Stimulated activated CD4-positive, alpha-beta T cell treated with anti-CD3 and anti-CD28 coated beads, Interleukin-2, amount 100 ng/mL, for 24 hours (primary cell): ENCODE results near the gene EGLN2.
"Not testable (repeated sequence)": the region's sequence is repeated elsewhere in the genome, so short reads cannot be mapped to it uniquely, and the experiment has no call there.

Experiments used
- DNase-seq, 2 donors: peaks; one replicate each; pipeline ENCODE4 v3.0.0-alpha.2; 2020

Gene EGLN2

DNA sequence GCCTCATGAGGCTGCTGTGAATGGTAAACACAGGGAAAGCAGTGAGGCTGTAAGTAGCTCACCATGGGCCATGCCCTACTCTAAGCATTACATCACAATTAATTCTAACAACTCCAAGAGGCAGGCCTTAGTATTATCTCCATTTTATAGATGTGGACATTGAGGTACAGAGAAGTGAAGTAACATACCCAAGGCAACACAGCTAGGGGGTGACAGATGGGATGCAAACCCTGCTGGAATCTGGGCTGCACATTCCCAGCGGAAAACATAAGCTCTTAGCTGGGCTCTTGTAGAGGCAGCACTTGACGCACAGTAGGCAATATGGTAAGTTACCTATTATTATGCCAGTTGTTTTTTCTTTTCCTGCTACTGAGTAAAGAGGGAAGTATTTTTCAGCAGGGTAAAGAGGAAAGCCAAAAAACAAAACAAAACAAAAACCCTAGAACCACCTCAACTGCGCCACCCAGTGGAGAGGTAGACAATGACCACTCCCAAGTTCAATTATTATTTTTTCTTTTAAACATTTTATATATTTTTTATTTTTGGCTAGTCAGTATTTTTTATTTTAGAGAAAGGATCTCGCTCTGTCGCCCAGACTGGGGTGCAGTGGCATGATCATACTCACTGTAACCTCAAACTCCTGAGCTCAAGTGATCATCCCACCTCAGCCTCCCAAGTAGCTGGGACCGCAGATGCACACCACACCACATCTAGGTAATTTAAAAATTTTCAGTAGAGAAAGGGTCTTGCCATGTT, 20.7 kb downstream of the EGLN2 start:
- DNase-seq = peak; percentile 74 to 78

DNA sequence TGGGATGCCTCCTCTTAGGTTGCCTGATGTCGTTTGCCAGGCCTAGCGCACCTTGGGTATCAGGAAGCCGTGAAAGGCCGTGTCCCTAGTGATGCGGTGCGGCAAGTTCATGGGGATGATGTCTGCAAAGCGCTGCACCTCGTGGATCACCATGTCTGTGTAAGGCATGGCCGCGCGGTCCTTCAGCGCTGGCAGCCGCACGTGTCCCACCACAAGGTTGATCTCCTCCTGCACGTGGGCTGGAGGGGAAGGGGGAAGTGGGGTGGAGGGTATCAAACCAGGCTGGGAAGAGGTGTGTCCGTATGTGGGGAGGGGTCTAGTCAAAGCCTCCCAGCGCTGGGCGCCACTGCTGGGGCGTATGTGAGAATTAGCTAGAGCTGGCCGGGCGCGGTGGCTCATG, 23.2 kb downstream of the EGLN2 start:
- no peak for DNase-seq

DNA sequence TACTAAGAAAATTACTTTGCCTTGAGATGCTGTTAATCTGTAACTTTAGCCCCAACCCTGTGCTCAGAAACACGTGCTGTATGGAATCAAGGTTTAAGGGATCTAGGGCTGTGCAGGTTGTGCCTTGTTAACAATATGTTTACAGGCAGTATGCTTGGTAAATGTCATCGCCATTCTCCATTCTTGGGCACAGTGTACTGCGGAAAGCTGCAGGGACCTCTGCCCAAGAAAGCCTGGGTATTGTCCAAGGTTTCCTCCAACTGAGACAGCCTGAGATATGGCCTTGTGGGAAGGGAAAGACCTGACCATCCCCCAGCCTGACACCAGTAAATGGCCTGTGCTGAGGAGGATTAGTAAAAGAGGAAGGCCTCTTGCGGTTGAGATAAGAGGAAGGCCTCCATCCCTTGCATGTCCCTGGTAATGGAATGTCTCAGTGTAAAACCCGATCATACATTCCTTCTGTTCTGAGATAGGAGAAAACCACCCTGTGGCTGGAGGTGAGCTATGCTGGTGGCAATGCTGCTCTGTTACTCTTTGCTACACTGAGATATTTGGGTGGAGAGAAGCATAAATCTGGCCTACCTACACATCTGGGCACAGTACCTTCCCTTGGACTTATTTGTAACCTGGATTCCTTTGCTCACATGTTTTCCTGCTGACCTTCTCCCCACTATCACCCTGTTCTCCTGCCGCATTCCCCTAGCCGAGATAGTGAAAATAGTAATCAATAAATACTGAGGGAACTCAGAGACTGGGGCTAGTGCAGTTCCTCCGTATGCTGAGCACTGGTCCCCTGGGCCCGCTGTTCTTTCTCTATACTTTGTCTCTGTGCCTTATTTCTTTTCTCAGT, 23.9 kb downstream of the EGLN2 start:
- DNase-seq = not testable (repeated sequence)

DNA sequence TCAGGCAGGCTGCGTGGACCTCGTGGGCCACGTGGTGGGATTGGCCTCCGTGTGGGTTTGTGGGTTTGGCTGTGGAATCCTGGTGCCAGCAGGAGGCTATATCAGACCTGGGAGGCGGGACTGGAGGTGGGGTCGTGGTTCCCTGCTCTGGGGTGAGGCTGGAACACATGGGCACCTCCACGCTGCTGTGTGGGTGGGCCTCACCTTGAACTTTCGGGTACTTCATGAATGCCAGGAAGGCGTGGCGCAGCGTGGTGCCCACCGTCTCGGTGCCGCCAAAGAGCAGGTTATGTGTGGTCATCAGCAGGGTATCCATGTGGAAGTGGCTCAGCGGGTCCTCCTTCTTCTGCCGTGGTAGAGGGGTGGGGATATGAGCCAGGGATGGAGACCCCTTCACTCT, 25.9 kb downstream of the EGLN2 start:
- DNase-seq = not testable (repeated sequence)

DNA sequence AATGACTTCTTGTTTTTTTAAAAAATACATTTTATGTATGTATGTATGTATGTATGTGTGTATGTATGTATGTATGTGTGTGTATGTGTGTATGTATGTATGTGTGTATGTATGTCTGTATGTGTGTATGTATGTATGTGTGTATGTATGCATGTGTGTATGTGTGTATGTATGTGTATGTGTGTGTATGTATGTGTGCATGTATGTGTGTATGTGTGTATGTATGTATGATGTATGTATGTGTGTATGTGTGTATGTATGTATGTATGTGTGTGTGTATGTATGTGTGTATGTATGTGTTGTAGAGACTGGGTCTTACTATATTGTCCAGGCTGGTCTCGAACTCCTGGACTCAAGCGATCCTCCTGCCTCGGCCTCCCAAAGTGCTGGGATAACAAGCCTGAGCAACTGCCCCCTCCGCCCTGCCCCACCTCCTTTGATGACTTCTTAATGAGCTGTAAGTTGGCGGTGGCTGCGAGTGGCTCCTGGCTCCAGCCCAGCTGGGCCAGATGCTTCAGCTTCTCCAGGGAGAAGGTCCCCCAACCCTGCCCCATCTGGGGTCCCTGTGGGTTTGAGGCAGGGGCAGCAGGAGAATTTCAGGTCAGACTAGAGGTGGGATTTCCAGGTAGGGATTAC, 26.6 kb downstream of the EGLN2 start:
- not testable (repeated sequence) for DNase-seq

DNA sequence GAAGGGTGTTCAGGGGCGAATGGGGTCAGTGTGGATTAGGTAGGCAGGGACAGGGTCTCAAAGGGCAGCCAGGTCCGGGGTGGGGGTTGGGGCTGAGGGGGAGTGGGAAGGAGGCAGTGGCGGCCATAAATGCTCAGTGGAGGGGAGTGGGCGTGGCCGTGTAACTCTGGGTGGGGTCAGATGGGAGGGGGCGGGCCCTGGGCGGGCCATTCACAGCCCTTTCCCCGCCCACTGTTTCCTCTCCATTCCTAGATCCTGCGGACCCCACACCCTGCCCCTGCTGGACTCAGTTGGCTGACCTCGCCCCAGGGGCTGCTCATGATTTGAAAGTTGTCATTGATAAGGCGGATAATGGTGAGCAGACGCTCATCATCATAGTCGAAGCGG, 27.3 kb downstream of the EGLN2 start:
- not testable (repeated sequence) for DNase-seq

DNA sequence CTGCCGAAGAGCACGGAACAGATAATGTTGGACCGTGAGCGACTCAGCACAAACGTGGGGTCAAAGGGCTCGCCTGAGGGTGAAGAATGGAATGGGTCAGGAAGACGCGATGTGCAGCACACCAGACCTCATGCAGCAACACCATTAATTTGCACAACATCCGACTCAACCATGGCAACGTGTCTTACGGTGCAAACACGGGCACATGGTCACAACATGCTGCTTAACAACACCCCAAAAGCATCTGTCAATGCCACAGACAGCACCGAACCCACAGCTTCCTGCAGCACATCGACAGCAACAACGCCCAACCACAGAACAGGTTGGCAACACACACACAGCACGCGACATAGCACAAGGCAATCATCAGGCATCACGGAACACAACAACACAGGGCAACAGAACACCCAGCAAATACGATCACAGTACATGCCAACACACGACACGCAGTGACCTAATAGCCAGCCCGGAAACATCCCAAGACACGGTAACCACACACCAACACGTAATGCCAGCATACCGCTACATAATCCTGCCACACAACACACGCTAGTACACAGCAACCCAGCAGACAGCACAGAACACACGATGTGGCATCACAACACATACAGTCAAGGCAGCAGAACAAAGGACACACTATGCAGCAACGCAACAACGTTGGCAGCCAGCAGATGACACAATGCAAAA, 27.9 kb downstream of the EGLN2 start:
- DNase-seq = peak in 1 of 2 donors; percentile 43

DNA sequence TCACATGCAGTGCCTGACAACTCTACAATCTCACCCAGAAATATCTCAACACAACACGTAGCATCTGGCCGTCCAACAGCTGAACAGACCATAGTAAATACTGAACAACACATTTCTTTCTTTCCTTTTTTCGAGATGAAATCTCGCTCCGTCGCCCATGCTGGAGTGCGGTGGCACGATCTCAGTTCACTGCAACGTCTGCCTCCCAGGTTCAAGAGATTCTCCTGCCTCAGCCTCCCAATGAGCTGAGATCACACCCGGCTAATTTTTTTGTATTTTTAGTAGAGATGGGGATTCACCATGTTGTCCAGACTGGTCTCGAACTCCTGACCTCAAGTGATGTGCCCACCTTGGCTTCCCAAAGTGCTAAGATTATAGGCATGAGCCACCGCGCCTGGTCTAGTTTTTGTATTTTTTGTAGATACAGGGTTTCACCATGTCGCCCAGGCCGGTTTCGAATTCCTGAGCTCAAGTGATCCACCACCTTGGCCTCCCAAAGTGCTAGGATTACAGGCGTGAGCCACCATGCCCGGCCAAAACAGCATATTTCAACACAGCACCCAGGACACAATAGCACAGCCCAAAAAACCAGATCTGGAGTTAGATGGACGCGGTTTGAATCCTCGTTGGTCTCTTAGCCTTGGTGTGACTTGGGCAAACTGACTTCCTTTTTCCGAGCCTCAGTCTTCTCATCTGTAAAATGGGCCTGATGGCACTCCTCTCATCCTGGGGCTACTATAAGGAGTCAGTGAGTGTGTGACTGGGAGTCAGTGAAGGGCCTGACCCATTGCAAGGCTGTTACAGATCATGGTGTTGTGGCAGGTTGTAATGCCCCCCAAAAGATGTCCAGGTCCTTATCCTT, 28.6 kb downstream of the EGLN2 start:
- no peak for DNase-seq

DNA sequence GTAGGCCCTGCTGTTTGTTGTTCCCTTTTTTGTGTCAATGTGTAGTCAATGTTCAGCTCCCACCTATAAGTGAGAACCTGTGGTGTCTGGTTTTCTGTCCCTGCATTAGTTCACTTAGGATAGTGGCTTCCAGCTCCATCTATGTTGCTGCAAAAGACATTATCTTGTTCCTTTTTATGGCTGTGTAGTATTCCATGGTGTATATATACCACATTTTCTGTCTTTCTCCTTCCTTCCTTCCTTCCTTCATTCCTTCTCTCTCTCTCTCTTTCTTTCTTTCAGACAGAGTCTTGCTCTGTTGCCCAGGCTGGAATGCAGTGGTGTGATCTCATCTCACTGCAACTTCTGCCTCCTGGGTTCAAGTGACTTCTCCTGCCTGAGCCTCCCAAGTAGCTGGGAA, 30.2 kb downstream of the EGLN2 start:
- no peak for DNase-seq

DNA sequence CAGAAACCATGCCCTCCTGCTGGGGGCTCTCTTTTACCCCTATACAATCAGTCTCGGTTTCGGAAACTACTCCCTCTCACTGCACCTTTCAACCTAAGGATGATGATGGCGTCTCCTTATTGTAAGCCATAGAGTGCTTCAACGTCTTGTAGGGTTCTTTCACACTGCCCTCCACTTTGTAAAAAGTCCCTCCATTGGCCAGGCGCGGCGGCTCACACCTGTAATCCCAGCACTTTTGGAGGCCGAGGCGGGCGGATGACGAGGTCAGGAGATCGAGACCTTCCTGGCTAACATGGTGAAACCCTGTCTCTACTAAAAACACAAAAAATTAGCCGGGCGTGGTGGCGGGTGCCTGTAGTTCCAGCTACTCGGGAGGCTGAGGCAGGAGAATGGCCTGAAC, 31.8 kb downstream of the EGLN2 start:
- DNase-seq = not testable (repeated sequence)

DNA sequence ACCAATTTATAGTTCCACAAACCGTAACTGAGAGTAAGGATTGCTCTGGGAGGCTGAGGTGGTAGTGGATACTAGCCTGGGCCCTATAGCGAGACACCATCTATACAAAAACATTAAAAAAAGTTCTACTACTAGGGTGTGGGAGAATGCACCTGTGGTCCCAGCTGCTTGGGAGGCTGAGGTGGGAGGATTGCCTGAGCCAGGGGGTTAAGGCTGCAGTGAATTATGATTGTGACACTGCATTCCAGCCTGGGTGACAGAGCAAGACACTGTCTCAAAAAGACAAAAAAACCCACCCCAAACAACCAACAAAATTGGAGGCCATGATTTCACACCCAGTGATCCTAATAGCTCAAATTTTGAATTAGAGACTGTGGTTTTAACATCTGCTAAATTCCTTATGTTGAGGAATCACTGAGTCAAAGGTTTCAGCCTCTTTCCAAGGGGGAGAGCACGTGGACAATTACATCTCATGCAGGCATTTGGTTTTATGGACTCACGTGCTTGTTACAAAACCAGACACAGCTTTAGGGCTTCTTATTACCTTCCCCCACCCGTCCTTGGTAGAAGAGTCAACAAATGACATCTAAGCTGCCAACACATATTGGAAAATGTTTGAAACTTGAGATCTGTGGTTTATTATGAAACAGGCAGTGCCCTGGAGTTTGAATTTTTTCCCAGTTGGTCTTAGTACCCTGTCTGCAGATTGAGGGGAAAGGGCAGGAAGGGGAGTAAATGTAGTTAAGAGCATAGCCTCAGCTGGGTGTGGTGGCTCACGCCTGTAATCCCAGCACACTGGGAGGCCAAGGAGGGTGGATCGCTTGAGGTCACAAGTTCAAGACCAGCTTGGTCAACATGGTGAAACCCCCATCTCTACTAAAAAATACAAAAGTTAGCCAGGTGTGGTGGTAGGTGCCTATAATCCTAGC, 32.8 kb downstream of the EGLN2 start:
- no peak for DNase-seq

DNA sequence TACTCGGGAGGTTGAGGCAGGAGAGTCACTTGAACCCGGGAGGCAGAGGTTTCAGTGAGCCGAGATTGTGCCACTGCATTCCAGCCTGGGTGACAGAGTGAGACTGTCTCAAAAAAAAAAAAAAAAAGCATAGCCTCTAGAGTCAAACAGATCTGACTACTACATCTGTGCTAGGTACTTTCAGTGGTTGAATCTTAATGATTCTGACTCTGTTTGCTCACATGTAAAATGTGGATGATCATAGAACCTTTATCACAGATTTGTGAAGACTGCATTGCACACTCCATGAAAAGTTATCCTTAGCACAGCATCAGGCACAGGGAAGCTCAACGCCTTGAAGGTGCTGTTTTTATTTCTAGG, 33.4 kb downstream of the EGLN2 start:
- DNase-seq = not testable (repeated sequence)

DNA sequence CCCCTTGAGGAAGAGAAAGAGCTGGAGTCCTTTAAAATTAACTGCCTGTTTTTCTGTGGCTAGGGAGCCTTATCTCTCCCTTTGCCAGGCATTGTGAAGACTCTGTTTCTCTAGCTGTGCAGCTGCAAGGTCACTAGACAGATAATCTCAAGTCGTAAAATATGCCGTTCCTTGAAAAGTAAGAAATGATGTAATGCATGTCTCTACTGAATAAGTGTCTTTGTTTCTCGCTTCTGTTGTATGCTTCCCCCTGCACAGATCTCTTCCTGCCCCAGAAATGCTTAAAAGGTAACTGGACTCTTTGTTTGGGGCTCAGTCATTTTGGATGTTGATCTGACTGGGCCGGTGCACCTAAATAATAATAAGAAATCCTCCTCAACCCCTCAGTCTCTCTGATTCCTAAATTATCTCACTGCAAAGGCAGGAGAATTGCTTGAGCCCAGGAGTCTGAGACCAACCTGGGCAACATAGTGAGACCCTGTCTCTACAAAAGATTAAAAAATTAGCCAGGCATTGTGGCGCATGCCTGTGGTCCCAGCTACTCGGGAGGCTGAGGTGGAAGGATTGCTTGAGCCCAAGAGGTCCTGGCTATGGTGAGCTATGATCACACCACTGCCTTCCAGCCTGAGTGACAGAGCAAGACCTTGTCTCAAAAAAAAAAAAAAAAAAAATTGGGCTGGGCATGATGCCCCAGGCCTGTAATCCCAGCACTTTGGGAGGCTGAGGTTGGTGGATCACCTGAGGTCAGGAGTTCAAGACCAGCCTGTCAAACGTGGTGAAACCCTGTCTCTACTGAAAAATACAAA, 34.9 kb downstream of the EGLN2 start:
- DNase-seq = not testable (repeated sequence)

DNA sequence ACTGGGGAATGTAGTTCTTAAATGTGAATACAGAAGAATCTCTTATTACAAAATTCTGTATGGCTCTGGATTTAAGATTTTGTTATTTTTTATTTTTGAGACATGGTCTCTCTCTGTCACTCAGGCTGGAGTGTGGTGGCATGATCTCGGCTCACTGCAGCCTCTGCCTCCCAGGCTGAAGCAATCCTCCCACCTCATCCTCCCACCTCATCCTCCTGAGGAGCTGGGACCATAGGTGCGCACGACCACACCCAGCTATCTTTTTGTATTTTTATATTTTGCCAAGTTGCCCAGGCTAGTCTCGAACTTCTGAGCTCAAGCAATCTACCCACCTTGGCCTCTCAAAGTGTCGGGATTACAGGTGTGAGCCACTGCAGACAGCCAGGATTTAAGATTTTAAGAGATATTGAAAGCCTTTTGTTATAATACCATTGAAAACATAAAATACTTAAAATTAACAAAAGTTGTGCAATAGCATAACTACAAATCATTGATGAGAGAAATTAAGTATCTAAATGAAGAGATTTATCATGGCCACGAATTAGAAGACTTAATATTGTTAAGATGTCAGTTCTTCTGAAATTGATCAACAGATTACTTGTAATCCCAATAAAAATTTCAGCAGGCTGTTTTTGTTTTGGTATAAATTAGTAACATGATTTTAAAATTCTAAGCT, 37.9 kb downstream of the EGLN2 start:
- DNase-seq = no peak

DNA sequence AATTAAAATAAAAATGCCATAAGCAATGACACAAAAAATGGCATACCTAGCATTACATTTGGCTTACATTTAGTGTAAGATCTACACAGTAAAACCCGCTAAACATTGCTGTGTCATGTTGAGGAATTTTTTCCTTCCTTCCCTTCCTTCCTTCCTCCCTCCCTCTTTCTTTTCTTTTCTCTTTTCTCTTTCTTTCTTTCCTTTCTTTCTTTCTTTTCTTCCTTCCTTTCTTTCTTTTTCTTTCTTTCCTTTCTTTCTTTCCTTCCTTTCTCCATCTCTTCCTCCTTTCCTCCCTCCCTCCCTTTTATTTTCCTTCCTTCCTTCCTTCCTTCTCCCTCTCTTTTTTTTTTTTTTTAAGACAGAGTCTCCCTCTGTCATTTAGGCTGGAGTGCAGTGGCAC, 39.5 kb downstream of the EGLN2 start:
- DNase-seq = not testable (repeated sequence)

DNA sequence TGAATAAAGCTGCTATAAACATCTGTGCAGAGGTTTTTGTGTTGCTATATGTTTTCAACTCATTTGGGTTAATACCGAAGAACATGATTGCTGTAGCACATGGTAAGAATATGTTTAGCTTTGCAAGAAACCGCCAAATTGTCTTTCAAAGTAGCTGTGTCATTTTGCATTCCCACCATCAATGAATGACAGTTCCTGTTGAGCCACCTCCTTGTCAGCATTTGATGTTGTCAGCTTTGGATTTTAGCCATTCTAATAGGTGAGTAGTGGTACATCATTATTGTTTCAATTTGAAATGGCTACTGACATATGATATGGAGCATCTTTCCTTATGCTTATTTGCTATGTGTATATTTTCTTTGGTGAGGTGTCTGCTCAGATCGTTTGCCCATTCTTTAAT, 43.0 kb downstream of the EGLN2 start:
- not testable (repeated sequence) for DNase-seq

DNA sequence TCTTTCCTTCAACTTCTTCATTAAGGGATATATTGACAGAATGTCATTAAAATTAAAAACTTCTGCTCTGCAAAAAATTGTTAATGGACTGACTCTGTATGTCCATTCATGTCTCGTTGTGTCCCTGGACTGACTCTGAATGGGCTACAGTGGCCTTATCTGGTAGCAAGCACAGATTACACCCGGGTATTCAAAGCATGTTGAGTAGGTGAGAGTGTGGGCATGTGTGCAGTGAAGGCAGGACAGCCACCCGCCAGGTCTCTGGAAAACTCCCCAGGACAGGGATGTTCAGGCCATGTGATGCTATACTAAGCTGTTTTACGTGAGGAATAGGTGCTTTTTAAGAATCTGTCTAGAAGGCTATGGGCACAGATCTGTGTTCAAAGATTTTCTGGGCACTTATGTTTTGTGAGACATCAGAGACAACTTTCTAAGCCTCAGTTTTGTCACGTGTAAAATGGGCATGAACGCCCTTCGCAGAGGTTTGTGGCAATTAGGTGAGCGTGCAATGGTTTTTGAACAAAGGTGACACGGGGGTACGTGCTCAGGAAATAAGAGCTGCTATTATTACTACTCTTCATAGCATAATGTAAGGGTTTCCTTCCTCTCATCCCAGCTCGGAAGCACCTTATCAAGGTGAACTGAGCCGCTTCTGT, 44.1 kb downstream of the EGLN2 start:
- DNase-seq = not testable (repeated sequence)

DNA sequence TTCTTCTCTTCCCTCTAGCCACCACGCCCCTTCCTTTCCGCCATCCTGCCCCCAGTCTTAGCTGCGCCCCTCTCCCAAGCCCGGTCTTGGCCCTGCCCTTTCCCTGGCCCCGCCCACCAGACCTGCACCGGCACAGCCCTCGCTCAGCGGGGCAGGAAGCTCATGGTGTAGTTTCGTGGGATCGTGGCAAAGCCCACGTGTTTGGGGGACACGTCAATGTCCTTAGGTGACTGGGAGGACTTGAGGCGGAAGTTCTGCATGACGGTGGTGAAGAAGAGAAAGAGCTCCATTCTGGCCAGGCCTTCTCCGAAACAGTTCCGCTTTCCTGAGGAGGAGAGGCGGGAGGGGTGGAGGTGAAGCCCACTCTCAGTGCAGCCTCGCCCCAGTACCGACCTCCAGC, 44.7 kb downstream of the EGLN2 start:
- peak; percentile 60 to 77 for DNase-seq

DNA sequence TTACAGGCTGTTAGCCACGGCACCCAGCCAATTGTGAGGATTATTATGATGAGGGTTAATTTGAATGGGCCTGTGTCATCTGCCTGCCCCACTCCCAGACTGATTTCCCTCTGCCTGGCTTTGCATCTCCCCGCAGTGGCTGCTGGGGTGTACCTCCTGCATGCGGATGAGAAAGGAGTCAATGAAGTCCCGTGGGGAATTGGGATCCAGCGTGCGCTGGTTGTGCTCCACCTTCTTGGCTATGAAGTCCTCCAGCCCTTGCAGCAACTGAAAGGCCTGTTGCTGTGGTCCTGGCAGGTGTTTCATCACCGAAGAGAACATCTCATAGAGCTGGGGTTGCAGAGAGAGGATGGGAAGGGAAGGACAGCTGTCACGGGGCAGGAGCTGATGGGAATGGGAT, 47.7 kb downstream of the EGLN2 start:
- not testable (repeated sequence) for DNase-seq
